HCT116 (cell line): ENCODE data around the gene CMTM6. TPM values are rescaled to one million over a fixed set of nuclear protein-coding genes. Genes with fewer than 3 reads are reported as not detected.

Experiments
- ATAC-seq: fragments of 200-7000 bp; cut with Tn5 transposase; 2 replicates; pipeline ENCODE4 v1.9.1; 2020; ENCODE audit warnings: mild to moderate bottlenecking, moderate library complexity
- BruUV-seq: library from RNA; stranded (reverse); fragments of 400-500 nt; replicated peaks from 2 replicates; lab custom pipeline; 2021; lab: Mats Ljungman, UMichigan
- CTCF ChIA-PET: fragments of 300-600 bp; sonication (Branson Sonifier 250); formaldehyde crosslinking; loops from one replicate; lab custom pipeline; 2021; ENCODE audit warnings: antibody characterized with exemption; lab: Charles Lee
- POLR2A ChIA-PET: fragments of 300-600, 350-600 bp; sonication (Branson Sonifier 250); formaldehyde crosslinking; loops from one replicate; lab custom pipeline; 2021; ENCODE audit warnings: antibody characterized with exemption; lab: Charles Lee
- RAD21 ChIA-PET, 2 experiments: fragments of 300-600 bp; sonication (Branson Sonifier 250); formaldehyde crosslinking; loops; one replicate each; lab custom pipeline; 2023; ENCODE audit warnings: low total read pairs in 2 of 2; ENCODE audit not compliant: uncharacterized antibody in 2 of 2, unreplicated experiment in 2 of 2, low non-redundant PET in 1 of 2; lab: Charles Lee
- DNase-seq: peaks from one replicate; pipeline ENCODE4 v3.0.0-alpha.2; 2010; ENCODE audit warnings: low read depth, low spot score
- H2AFZ ChIP-seq: fragments of 200-600 bp; shearing (Covaris generic), sonication (generic); 2 replicates; pipeline ENCODE4 v1.6.1; 2017; ENCODE audit warnings: low read depth, mixed run types, mixed read lengths, antibody characterized with exemption, low read length; ENCODE audit not compliant: poor library complexity, severe bottlenecking
- H3K27ac ChIP-seq: 2 replicates; pipeline ENCODE4 v1.5.1; 2012; ENCODE audit warnings: low read depth, low read length
- H3K27me3 ChIP-seq: fragments of 200-600 bp; sonication (generic); 2 replicates; pipeline ENCODE4 v1.6.1; 2016; ENCODE audit warnings: mixed run types, low read length, mixed read lengths; ENCODE audit not compliant: insufficient read depth
- H3K36me3 ChIP-seq, 2 experiments: fragments of 200-500 bp in 1 of 2; fragments of 200-600 bp in 1 of 2; sonication (Bioruptor generic) in 1 of 2; sonication (generic) in 1 of 2; 2 replicates each; pipeline versions ENCODE4 v1.5.1 to v1.6.1; 2014 to 2016; ENCODE audit warnings: low read length in 2 of 2, inconsistent platforms in 1 of 2, mixed read lengths in 1 of 2, mixed run types in 1 of 2; ENCODE audit not compliant: insufficient read depth in 2 of 2, control insufficient read depth in 1 of 2
- H3K4me1 ChIP-seq, 2 experiments: fragments of 200-600 bp in 1 of 2; sonication (generic) in 1 of 2; 2 replicates each; pipeline versions ENCODE4 v1.5.1 to v1.6.1; 2012 to 2017; ENCODE audit warnings: low read length in 2 of 2, inconsistent platforms in 1 of 2, mild to moderate bottlenecking in 1 of 2, mixed read lengths in 1 of 2, mixed run types in 1 of 2, moderate library complexity in 1 of 2; ENCODE audit not compliant: insufficient read depth in 2 of 2, control insufficient read depth in 1 of 2
- H3K4me2 ChIP-seq: fragments of 200-600 bp; sonication (generic); 2 replicates; pipeline ENCODE4 v1.6.1; 2017; ENCODE audit warnings: mixed run types, low read length, mixed read lengths
- H3K4me3 ChIP-seq, 2 experiments: fragments of 200-600 bp in 1 of 2; sonication (generic) in 1 of 2; replicated peaks in 1 of 2; 2 replicates each; pipeline ENCODE4 v1.5.1; 2011 to 2016; ENCODE audit warnings: low read length in 2 of 2, control low read depth in 1 of 2, low read depth in 1 of 2, mild to moderate bottlenecking in 1 of 2, mixed read lengths in 1 of 2, mixed run types in 1 of 2
- H3K79me2 ChIP-seq: fragments of 200-600 bp; sonication (generic); 2 replicates; pipeline ENCODE4 v1.6.1; 2017; ENCODE audit warnings: mild to moderate bottlenecking, mixed run types, low read length, moderate library complexity, mixed read lengths; ENCODE audit not compliant: insufficient read depth
- H3K9ac ChIP-seq: fragments of 200-600 bp; sonication (generic); 2 replicates; pipeline ENCODE4 v1.6.1; 2016; ENCODE audit warnings: low read length, mixed read lengths
- H3K9me2 ChIP-seq: fragments of 200-600 bp; sonication (generic), shearing (Covaris generic); 2 replicates; pipeline ENCODE4 v1.6.1; 2017; ENCODE audit warnings: mixed run types, mild to moderate bottlenecking, moderate library complexity; ENCODE audit not compliant: insufficient read depth
- H3K9me3 ChIP-seq, 2 experiments: fragments of 200-500 bp in 1 of 2; fragments of 200-600 bp in 1 of 2; sonication (Bioruptor generic) in 1 of 2; sonication (generic) in 1 of 2; 2 replicates each; pipeline ENCODE4 v1.6.1; 2014 to 2017; ENCODE audit warnings: low read length in 2 of 2, mixed read lengths in 2 of 2, inconsistent platforms in 1 of 2, low read depth in 1 of 2, mild to moderate bottlenecking in 1 of 2, mixed run types in 1 of 2, moderate library complexity in 1 of 2; ENCODE audit not compliant: control insufficient read depth in 1 of 2, insufficient read depth in 1 of 2
- H4K20me1 ChIP-seq: fragments of 200-600 bp; sonication (generic), shearing (Covaris generic); 2 replicates; pipeline ENCODE4 v1.6.1; 2017; ENCODE audit warnings: mixed run types, mild to moderate bottlenecking, moderate library complexity; ENCODE audit not compliant: insufficient read depth
- CBX3 ChIP-seq: IDR thresholded peaks from 2 replicates; pipeline ENCODE4 v1.6.1; 2012; ENCODE audit warnings: low read depth
- CEBPB ChIP-seq: IDR thresholded peaks from 2 replicates; pipeline ENCODE4 v1.6.1; 2012; ENCODE audit warnings: low read depth
- EGR1 ChIP-seq: IDR thresholded peaks from 2 replicates; pipeline ENCODE4 v1.6.1; 2012; ENCODE audit warnings: low read depth
- EZH2phosphoT487 ChIP-seq: fragments of 200-600 bp; IDR thresholded peaks from 2 replicates; pipeline ENCODE4 v1.6.1; 2018; ENCODE audit warnings: antibody characterized with exemption, borderline replicate concordance
- FOSL1 ChIP-seq: IDR thresholded peaks from 2 replicates; pipeline ENCODE4 v1.6.1; 2012; ENCODE audit warnings: low read depth
- JUND ChIP-seq: IDR thresholded peaks from 2 replicates; pipeline ENCODE4 v1.6.1; 2012
- MAX ChIP-seq: IDR thresholded peaks from 2 replicates; pipeline ENCODE4 v1.6.1; 2012
- POLR2A ChIP-seq: IDR thresholded peaks from 2 replicates; pipeline ENCODE4 v1.7.0; 2011; ENCODE audit warnings: borderline replicate concordance; ENCODE audit not compliant: insufficient read depth, insufficient read length; ENCODE audit errors: extremely low read depth
- POLR2AphosphoS5 ChIP-seq: IDR thresholded peaks from 2 replicates; pipeline ENCODE4 v1.6.1; 2011; ENCODE audit warnings: mild to moderate bottlenecking, low read depth, low read length, moderate library complexity
- RAD21 ChIP-seq: IDR thresholded peaks from 2 replicates; pipeline ENCODE4 v1.6.1; 2012; ENCODE audit warnings: low read depth, mild to moderate bottlenecking
- REST ChIP-seq: IDR thresholded peaks from 2 replicates; pipeline ENCODE4 v1.6.1; 2012; ENCODE audit warnings: low read depth
- SIN3A ChIP-seq: IDR thresholded peaks from 2 replicates; pipeline ENCODE4 v1.6.1; 2012; ENCODE audit warnings: low read depth
- SP1 ChIP-seq: IDR thresholded peaks from 2 replicates; pipeline ENCODE4 v1.6.1; 2012; ENCODE audit warnings: low read depth
- SRF ChIP-seq: IDR thresholded peaks from 2 replicates; pipeline ENCODE4 v1.6.1; 2012; ENCODE audit warnings: low read depth
- TCF7L2 ChIP-seq: IDR thresholded peaks from 2 replicates; pipeline ENCODE4 v1.7.0; 2011; ENCODE audit warnings: borderline replicate concordance, inconsistent platforms; ENCODE audit not compliant: insufficient read depth, insufficient read length; ENCODE audit errors: extremely low read depth
- YY1 ChIP-seq: IDR thresholded peaks from 2 replicates; pipeline ENCODE4 v1.6.1; 2011; ENCODE audit warnings: low read length, low read depth, moderate library complexity, mild to moderate bottlenecking; ENCODE audit not compliant: insufficient replicate concordance; ENCODE audit errors: extremely low read depth
- ZBTB33 ChIP-seq: IDR thresholded peaks from 2 replicates; pipeline ENCODE4 v1.6.1; 2011; ENCODE audit warnings: mild to moderate bottlenecking, low read length, moderate library complexity; ENCODE audit not compliant: insufficient replicate concordance; ENCODE audit errors: extremely low read depth
- ZFX ChIP-seq: fragments of 450-650 bp; IDR thresholded peaks from 2 replicates; pipeline ENCODE4 v1.6.1; 2017
- ZNF274 ChIP-seq: fragments of 200-500 bp; sonication (Bioruptor generic); IDR thresholded peaks from 2 replicates; pipeline ENCODE4 v1.6.1; 2014; ENCODE audit warnings: mild to moderate bottlenecking, low read depth, low read length, inconsistent platforms
- intact Hi-C: fragments of 100-400 bp; cut with micrococcal nuclease; formaldehyde crosslinking; loops from 2 replicates; pipeline ENCODE4 v1.10.0; 2022
- total RNA-seq: library from RNA; stranded (reverse); gene quantifications from one replicate; pipeline ENCODE4 v1.2.1, GENCODE V29; 2021; ENCODE audit not compliant: unreplicated experiment
- TF ChIP-seq, protein P1 (sequence below): IDR thresholded peaks from 2 replicates; pipeline ENCODE4 v1.6.1; 2012

Gene CMTM6
- total RNA-seq, 1 experiment from 2014 or later, result 41.1 TPM

- H3K9me2 ChIP-seq, result no peaks in the 10 kb centered on the region
- RAD21 ChIA-PET, result no interaction called here
- 0 out of 4 replicates have a peak, but pooled peaks cover 0 to 2% of the 10 kb centered on the region in 2 experiments for H3K36me3 ChIP-seq
- ATAC-seq, result no peak
- peaks cover 4% of the 10 kb centered on the region in 2 experiments; a peak in 1 of 4 replicates for H3K4me1 ChIP-seq
- intact Hi-C loops, result no loop called here
- H3K27ac ChIP-seq, result no peak overlapping the region
- no peaks in the 10 kb centered on the region for H3K27me3 ChIP-seq
- no TSS peak for BruUV-seq
- POLR2A ChIA-PET, result no interaction called here
- H3K4me2 ChIP-seq, result no peak overlapping the region
- H4K20me1 ChIP-seq, result no peaks in the 10 kb centered on the region
- H3K4me3 ChIP-seq, result no peak overlapping the region
- H3K9ac ChIP-seq, result no peak overlapping the region
- TF ChIP-seq MAX (no peak), SRF (no peak), ZFX (no peak), JUND (no peak), POLR2AphosphoS5 (no peak), CEBPB (no peak), CBX3 (no peak), POLR2A (no peak), YY1 (no peak), TCF7L2 (no peak), ZNF274 (no peak), ZBTB33 (no peak), FOSL1 (no peak), EGR1 (no peak), SIN3A (no peak), EZH2phosphoT487 (no peak), REST (no peak), RAD21 (no peak), SP1 (no peak)
- TF ChIP-seq, protein P1, sequence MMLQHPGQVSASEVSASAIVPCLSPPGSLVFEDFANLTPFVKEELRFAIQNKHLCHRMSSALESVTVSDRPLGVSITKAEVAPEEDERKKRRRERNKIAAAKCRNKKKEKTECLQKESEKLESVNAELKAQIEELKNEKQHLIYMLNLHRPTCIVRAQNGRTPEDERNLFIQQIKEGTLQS, result no peak
- H2AFZ ChIP-seq, result no peak overlapping the region
- no peaks in the 10 kb centered on the region for H3K9me3 ChIP-seq
- DNase-seq, result no peak
- no peaks in the 10 kb centered on the region; the same call in 1 of the 2 replicates for H3K79me2 ChIP-seq
- CTCF ChIA-PET, result no interaction called here
Observed at GRCh38 chr3:32492684-32493436, 9.8 kb downstream of the CMTM6 start.
